GM10248 (cell line): ENCODE results near the gene LYPD8.

Source experiments
- CTCF ChIA-PET: fragments of 300-600 bp; sonication (Branson Sonifier 250); formaldehyde crosslinking; extraction: SDS; loops from one replicate; lab custom pipeline; 2021; ENCODE audit warnings: antibody characterized with exemption; lab: Yijun Ruan, JAX
- POLR2A ChIA-PET: fragments of 350-650 bp; sonication (Branson Sonifier 250); formaldehyde crosslinking; extraction: SDS; loops from one replicate; lab custom pipeline; 2020; ENCODE audit warnings: antibody characterized with exemption; lab: Yijun Ruan, JAX
- DNase-seq: peaks from one replicate; pipeline ENCODE4 v3.0.0; 2012; ENCODE audit errors: extremely low spot score
- CTCF ChIP-seq: IDR thresholded peaks from 2 replicates; pipeline ENCODE4 v1.5.1; 2012; ENCODE audit warnings: mild to moderate bottlenecking, low read depth; ENCODE audit errors: extremely low read depth, missing control alignments, control extremely low read depth

Gene LYPD8

GRCh38 chr1:248786156-248786555 is 30.6 kb upstream of the LYPD8 start:
- ChIA-PET POLR2A (no interaction called here), CTCF (interaction anchor here (1.1 to 2.5 kb wide), 3 partner anchors 12 to 21 kb away, joined by 3 to 9 read pairs (median 6); no protein-coding TSS in a partner anchor)
- TF ChIP-seq CTCF, result no peak
- no peak for DNase-seq

DNA sequence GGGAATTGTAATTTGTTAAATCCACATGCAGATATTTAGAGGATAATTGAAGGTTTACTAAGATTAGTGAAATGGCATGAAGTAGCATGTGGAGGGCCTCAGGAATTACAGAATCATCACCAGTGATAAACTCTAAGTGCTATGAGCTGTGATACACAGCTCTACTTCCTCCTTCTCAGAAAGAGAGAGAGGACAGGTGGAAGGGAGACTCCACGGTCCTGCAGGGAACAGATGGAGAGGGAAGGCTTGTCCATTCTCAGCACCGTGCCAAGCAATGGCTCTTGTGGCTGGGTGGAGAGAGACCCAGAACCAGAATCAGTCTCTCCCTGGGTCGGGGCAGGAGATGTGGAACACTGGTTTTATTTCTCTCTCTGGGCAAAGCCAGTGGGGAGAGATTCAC is 27.8 kb upstream of the LYPD8 start:
- DNase-seq, result no peak

GRCh38 chr1:248782416-248783141 is 27.0 kb upstream of the LYPD8 start:
- no peak for TF ChIP-seq CTCF
- no peak for DNase-seq
- CTCF ChIA-PET, result interaction anchor here (1.0 kb wide), 1 partner anchor 24 kb away, joined by 4 read pairs; no protein-coding TSS in a partner anchor
- POLR2A ChIA-PET, result no interaction called here

More for the DNA sequence above, 27.8 kb upstream of the LYPD8 start:
- POLR2A ChIA-PET, result no interaction called here
- CTCF ChIA-PET, result no interaction called here
- no peak for TF ChIP-seq CTCF

DNA sequence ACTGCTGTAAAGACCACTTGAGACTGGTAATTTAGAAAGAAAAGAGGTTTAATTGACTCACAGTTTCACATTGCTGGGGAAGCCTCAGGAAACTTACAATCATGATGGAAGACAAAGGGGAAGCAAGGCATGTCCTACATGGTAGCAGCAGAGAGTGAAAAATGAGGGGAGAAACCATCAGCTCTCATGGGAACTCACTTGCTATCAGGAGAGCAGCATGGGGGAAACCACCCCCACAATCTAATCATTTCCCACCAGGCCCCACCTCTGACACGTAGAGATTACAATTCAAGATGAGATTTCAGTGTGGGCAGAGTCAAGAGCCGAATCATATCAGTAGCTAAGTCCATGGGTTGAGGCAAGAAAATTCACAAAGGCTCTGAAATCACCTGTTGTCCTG is 23.8 kb upstream of the LYPD8 start:
- TF ChIP-seq CTCF, result no peak
- CTCF ChIA-PET, result no interaction called here
- no peak for DNase-seq
- POLR2A ChIA-PET, result no interaction called here

DNA sequence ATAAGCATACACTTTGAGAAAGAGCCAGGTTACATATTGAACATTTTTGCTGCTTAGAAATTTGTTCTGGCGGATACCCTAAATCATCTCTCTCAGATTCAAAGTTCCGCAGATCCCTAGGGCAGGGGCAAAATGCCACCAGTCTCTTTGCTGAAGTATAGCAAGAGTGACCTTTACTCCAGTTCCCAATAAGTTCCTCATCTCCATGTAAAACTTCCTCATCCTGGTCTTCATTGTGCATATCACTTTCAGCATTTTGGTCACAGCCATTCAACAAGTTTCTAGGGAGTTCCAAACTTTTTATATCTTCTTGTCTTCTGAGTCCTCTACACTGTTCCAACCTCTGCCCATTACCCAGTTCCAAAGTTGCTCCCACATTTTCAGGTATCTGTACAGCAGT is 23.3 kb upstream of the LYPD8 start:
- ChIA-PET CTCF (no interaction called here), POLR2A (no interaction called here)
- no peak for TF ChIP-seq CTCF
- no peak for DNase-seq

GRCh38 chr1:248776991-248777390 is 21.4 kb upstream of the LYPD8 start:
- no peak for DNase-seq
- ChIA-PET CTCF (interaction anchor here (0.7 kb wide), 1 partner anchor 28 kb away, joined by 3 read pairs; no protein-coding TSS in a partner anchor), POLR2A (no interaction called here)
- TF ChIP-seq CTCF, result no peak

DNA sequence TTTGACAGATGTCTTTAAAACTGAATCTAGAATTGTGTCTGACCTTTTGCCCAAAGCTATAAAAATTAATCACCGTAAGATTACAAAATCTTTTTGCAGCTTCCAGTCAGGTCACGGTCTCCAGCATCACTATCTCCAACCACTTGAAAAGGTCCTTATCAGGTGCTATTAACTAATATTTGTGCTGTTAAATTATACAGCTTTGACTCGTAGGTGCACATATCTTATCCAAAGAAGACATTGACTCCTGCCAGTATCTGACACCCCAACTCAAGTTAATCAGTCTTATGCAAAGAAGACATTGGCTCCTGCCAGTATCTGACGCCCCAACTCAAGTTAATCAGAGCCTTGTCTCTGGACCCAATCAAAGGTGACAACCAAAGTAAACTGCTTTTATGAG is 19.9 kb upstream of the LYPD8 start:
- ChIA-PET CTCF (no interaction called here), POLR2A (no interaction called here)
- TF ChIP-seq CTCF, result no peak
- DNase-seq, result no peak
